Caki2 (cell line): ENCODE data around the gene EIF6. TPM values are rescaled to one million over a fixed set of nuclear protein-coding genes. Genes with fewer than 3 reads are reported as not detected.
"Not testable (repeated sequence)": the region's sequence is repeated elsewhere in the genome, so short reads cannot be mapped to it uniquely, and the experiment has no call there.

Source experiments
- DNase-seq: peaks from one replicate; pipeline ENCODE4 v3.0.0-alpha.2; 2015; ENCODE audit warnings: low read depth
- in situ Hi-C: cut with HindIII; loops from 2 replicates; pipeline ENCODE4 v1.10.0; 2016; ENCODE audit warnings: low sequenced_read_pairs, low pct_unique_long_range_greater_than_20kb, mixed read lengths
- total RNA-seq: library from RNA; depleted of rRNA; stranded (reverse); fragments of >200 nt; shearing (Covaris generic); gene quantifications from 2 replicates; pipeline ENCODE4 v1.2.3, GENCODE V29; 2014; ENCODE audit warnings: low replicate concordance

Gene EIF6
- total RNA-seq, 1 experiment from 2014 or later, result 355 TPM

DNA sequence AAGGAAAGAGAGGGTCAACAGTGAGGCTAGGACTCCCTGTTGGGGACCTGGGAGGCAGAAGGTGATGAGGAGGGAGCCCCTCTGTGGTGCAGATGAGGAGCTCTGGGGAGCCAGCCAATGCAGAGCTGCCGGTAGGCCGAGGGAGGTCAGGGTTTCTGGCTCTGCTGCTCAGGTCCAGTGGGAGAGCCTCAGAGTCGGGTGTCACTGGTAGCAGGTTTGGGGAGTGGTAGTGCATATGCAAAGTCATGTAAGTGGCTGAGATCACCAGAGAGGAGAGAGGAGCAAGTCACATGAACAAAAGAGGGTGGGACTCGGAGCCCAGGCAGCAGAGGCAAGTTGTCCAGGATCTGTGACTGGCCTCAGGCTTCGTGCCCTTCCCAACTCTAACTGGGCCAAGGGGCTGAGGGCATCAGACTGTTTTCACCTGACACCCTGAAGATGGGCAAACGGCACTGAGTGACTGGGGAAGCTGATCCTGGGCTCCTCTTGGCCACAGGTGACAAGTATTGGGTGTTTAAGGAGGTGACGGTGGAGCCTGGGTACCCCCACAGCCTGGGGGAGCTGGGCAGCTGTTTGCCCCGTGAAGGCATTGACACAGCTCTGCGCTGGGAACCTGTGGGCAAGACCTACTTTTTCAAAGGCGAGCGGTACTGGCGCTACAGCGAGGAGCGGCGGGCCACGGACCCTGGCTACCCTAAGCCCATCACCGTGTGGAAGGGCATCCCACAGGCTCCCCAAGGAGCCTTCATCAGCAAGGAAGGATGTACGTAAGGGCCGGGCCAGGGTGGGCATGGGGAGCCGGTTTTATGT is 13.3 kb downstream of the EIF6 start:
- peak; percentile 63 for DNase-seq
- in situ Hi-C loops, result no loop called here

DNA sequence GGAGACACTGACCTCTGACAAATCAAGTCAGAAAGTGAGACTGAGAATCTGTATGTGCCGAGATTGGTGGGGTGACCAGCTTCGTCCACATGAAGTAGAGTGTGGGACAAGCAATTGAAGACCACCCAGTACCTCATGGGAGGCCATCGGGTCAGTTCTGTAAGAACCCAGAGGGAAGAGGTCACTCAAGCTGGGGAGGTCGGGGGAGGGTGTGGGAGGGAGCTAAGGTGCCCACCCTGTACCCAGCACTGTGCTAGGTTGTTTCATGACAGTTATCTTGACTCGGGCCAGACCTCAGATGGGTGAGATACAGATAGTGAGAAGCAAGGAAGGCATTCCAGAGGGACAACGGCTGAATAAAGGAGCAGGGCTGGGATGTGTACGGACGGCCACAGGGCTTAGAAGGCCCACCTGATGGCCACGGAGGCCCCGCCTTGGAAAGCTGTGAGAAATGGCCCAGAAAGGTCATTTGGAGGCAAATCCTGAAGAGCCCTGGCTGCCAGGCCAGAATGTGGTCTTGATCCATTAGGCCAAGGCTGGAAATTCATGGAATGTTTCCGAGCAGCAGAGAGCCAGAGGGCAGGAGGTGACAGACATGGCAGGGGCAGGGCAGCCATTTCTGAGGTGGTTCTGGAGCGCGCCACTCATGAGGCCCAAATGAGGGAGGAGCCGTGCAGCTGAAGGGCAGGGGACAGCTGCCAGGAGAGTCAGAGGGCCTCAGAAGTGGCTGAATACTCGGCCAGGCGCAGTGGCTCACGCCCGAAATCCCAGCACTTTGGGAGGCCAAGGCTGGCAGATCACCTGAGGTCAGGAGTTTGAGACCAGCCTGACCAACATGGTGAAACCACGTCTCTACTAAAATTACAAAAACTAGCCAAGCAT is 14.3 kb downstream of the EIF6 start:
- in situ Hi-C loops, result no loop called here
- DNase-seq, result no peak

DNA sequence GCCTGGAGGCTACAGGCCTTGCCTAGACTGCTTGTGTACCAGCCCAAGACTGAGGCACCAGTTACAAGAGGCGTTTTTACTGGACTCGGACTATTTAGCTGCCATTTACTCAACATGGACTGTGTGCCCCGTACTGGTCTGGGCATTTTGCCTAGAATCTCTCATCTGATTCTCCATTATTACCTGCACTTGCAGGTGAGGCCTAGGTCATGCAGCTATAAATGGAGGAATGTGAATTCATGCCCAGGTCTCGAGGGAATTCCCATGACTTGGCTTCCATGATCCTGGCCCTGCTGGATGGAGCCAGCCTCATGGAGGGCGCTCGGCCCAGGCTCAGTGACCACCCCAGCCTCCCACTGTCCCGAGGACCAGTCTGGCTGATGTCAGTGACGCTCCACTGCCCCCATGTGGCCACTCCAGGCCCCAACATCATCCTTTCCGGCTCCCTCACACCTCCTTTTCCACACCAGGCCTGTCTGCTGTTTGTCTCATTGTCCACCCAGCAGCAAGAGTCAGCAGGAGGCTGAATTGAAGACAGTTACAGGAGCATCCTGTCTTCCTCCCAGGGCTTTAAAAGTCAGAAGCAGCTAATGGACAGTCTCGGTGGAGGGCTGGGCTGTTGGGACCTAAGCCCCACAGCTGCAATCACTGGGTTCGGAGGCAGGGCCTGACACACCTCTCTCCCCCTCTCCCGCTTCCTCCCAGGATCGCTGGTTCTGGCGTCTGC is 15.4 kb downstream of the EIF6 start:
- in situ Hi-C loops, result loop anchor here (10.0 kb wide), 1 partner anchor 74 kb away; no protein-coding TSS in a partner anchor
- peak; percentile 61 for DNase-seq

DNA sequence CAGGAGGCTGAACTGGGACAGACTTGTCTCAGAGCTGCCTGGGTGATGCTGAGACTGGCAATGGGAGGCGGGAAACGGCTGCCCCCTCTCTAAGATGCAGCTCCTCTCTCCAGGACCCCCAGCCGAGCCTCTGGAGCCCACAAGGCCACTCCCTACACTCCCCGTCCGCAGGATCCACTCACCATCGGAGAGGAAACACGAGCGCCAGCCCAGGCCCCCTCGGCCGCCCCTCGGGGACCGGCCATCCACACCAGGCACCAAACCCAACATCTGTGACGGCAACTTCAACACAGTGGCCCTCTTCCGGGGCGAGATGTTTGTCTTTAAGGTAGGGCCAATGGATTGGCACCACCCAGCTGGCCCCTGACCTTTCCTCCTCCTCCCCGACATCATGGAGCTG is 17.5 kb downstream of the EIF6 start:
- in situ Hi-C loops, result loop anchor here (10.0 kb wide), 1 partner anchor 72 kb away; no protein-coding TSS in a partner anchor

DNA sequence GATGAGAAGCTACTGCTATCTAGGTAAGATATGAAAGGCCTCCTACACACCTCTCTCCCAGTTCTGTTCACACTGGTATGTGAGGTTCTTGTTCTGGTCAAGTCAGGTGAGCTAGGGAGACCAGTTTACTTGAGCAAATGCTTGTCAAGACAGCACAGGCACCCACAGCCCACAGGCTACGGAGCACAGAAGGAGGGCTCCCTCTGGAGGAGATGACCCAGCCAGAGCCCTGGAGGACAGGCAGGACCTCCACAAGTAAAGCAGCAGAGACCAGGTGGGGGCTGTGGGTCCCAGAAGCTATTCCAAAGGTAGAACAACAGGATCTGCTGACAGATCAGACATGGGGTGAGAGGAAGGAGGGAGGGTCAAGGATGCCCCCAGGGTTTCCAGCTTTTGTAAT is 19.8 kb downstream of the EIF6 start:
- in situ Hi-C loops, result loop anchor here (10.0 kb wide), 1 partner anchor 70 kb away; no protein-coding TSS in a partner anchor
- peak; percentile 55 for DNase-seq

More for the DNA sequence above, 17.5 kb downstream of the EIF6 start:
- no peak for DNase-seq

DNA sequence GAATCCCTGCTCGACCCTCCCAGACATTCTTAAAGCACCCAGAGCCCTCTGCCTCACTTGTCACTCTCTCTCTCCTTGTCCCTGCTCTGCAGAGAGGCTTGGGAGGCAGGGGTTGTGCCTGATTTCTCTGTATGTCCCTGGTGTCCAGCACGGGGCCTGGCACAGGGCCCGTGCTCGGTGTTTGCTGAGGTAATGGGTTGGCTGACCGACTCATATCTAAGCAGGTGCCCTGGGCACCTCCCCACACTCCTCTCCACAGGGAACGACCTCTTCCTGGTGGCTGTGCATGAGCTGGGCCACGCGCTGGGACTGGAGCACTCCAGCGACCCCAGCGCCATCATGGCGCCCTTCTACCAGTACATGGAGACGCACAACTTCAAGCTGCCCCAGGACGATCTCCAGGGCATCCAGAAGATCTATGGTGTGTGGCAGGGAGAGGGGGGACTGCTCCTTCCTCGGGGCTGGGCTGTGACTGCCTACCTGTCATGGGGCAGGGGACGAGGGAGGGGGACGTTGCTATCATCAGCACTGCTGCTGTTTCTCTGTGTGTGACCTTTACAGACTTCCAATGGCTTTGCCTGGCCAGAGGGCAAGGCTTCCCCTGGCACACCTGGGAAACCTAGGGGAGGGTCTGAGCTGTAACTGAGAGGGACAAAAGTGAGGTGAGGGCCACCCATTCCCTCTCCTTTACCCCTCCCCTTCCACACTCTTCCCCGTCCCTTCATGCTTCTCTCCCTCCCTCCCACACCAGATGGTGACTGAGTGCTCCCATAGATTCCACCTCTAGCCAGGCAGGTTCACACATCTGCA is 20.8 kb downstream of the EIF6 start:
- no peak for DNase-seq
- in situ Hi-C loops, result loop anchor here (10.0 kb wide), 1 partner anchor 69 kb away; no protein-coding TSS in a partner anchor

DNA sequence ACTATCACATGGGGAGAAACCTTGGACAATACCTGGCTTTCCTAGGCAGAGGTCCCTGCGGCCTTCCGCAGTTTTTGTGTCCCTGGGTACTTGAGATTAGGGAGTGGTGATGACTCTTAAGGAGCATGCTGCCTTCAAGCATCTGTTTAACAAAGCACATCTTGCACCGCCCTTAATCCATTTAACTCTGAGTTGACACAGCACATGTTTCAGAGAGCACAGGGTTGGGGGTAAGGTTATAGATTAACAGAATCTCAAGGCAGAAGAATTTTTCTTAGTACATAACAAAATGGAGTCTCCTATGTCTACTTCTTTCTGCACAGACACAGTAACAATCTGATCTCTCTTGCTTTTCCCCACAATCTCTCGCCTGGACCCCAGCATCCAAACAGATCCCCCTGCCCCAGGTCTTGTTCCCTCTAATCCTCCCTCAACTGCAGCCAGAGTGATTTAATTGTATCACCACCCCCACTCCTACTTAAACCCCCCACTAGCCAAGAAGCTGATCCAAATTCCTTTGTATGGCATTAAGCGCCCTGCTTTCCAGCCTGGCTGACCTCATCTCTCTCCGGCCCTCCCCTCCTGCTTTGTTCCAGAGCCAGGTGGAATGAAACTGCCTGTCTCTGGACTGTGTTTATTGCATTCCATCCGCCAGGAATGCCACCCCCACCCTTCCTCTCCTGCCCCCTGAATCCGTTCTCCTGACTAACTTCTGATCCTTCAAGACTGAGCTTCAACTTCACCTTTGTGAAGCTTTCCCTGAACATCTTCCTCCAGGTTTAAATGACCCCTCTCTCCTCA is 21.6 kb downstream of the EIF6 start:
- in situ Hi-C loops, result loop anchor here (10.0 kb wide), 1 partner anchor 68 kb away; no protein-coding TSS in a partner anchor
- DNase-seq, result peak; percentile 94

DNA sequence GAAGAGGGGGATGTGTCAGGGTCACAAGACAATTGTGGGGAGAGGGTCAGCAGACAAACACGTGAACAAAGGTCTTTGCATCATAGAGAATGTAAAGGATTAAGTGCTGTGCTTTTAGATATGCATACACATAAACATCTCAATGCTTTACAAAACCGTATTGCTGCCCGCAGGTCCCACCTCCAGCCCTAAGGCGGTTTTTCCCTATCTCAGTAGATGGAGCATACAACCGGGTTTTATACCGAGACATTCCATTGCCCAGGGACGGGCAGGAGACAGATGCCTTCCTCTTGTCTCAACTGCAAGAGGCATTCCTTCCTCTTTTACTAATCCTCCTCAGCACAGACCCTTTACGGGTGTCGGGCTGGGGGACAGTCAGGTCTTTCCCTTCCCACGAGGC is 22.3 kb downstream of the EIF6 start:
- in situ Hi-C loops, result loop anchor here (10.0 kb wide), 1 partner anchor 68 kb away; no protein-coding TSS in a partner anchor
- not testable (repeated sequence) for DNase-seq

DNA sequence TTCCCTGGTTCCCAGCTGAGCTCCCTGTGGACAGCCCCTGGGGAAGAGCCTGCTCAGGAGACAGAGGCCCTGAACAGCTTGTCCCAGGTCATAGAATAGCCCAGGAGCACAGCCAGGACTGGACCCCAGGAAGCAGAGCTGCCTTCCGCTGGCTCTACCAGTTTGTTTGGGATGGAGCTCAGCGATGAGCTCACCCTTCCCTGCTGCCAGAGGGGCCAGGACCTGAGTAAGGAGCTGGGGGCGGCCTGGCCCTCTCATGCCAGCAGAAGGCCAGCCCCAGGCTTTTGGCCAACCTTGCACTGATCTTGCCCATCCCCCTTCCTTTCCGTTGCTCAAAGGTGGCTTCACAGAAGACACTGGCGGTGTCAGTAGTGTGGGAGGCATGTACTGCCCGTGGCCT is 24.1 kb downstream of the EIF6 start:
- no peak for DNase-seq
- in situ Hi-C loops, result loop anchor here (10.0 kb wide), 1 partner anchor 66 kb away; no protein-coding TSS in a partner anchor

DNA sequence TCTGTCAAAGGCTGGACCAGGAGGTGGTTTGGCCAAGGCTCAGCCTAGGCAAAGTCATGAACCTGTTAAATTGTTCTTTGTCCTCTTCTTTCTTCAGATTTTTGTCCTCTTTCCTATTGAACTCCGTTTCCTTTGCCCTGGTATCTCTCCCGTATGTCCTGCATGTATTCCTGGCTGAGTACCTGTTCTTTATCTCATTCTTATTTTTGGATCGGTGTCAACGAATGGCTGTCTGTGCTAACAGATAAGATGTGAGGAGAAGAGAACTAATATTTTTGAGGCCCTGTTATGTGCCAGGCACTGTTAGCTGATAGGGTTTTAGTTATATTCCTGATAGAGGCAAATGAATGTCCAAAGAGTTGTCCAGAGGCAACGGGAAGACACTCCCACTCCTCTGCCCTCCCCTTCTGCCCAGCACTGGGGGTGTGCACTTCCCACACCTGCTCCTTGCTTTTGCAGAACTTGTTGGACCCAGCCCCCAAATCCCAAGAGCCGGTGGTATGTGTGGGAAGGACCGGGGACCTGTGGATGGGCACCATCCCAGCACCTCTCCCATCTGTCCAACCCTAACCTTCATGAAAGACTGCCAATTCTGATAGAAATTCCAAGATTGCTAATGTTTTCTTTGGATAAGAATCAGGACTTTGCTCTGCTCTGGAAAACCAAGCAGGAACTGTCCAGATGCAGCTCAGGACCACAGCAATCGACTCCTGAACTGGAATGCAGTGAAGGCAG is 27.2 kb downstream of the EIF6 start:
- peak; percentile 50 for DNase-seq

DNA sequence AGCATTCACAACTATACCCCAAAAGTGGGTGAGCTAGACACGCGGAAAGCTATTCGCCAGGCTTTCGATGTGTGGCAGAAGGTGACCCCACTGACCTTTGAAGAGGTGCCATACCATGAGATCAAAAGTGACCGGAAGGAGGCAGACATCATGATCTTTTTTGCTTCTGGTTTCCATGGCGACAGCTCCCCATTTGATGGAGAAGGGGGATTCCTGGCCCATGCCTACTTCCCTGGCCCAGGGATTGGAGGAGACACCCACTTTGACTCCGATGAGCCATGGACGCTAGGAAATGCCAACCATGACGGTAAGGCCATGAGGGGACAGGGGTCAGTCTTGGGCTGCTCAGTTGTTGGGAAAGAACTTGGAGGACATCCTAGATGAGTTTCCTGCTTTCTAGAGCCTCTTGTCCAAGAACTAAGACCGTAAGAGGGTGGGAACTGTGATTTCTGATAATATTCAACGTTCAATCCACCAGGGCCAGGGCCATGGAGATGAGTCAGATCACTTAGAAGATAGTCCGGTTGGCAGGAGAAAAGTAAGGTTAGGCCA is 30.0 kb downstream of the EIF6 start:
- in situ Hi-C loops, result no loop called here
- no peak for DNase-seq

More for the DNA sequence above, 27.2 kb downstream of the EIF6 start:
- in situ Hi-C loops, result no loop called here

DNA sequence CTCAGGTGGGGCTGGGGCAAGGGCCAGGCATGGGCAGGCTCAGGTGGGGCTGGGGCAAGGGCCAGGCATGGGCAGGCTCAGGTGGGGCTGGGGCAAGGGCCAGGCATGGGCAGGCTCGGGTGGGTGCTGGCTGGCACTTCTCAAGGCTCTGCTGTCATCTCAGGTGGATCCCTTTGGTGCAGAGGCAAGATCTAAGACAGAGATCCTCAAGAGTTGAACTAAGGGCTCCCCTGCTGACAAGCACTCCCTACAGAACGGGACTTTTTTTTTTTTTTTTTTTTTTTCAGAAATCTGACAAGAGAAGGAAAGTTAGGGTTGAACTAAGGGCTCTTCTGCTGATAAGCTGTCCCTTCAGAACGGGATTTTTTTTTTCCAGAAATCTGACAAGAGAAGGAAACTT is 31.6 kb downstream of the EIF6 start:
- DNase-seq, result no peak
- in situ Hi-C loops, result no loop called here

DNA sequence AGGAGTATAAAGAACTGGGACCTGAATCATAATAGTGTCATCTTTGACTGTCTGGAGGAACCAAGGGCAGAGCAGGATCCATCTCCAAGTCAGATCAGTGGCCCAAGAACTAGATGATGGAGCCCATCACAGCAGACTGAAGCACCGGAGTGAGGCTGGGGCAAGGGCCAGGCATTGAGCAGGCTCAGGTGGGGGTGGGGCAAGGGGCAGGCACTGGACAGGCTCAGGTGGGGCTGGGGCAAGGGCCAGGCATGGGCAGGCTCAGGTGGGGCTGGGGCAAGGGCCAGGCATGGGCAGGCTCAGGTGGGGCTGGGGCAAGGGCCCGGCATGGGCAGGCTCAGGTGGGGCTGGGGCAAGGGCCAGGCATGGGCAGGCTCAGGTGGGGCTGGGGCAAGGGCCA is 32.0 kb downstream of the EIF6 start:
- in situ Hi-C loops, DNase-seq: not testable (repeated sequence)

DNA sequence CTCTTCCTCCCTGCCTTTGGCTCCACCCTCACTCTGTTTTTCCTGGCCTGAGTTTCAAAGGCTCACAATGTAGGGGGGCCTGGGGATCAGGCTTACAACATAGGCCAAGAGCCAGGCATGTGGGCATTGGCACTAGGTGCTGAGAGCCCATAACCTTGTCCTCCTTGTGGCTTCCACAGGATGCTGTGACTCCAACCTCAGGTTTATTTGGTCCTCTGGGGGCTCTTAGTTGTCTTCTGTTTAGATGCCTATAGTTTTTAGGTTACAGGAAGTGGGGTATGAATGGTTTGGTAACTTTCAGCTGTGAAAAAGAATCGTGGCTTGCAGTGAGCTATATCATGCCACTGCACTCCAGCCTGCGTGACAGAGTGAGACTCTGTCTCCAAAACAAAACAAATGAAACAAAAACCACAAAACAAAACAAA is 32.5 kb downstream of the EIF6 start:
- DNase-seq, result no peak
- in situ Hi-C loops, result no loop called here

DNA sequence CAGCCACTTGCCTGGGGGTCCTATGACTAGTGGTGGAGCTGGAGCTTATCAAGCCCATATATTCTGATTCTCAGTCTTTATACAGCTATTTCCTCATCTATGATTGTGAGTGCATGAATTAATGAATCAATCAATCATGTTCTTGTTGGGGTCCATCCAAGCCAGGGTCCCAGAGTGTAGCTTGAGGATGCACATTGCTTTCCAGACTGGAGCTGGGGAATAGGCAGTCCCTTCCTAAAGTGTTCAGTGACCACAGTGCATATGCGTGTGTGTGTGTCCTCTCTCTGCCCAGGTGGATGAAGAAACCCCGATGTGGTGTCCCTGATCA is 33.0 kb downstream of the EIF6 start:
- DNase-seq, result no peak
- in situ Hi-C loops, result no loop called here
